Lower lobe of right lung (tissue), 2 donors: ENCODE measurements around the gene ATP5ME. TPM values are rescaled to one million over a fixed set of nuclear protein-coding genes. Genes with fewer than 3 reads are reported as not detected.

ENCODE experiments used
- ATAC-seq, 2 donors: fragments of 200-7000 bp; cut with Tn5 transposase; one replicate each; pipeline ENCODE4 v1.9.1; 2020 to 2022; ENCODE audit warnings: mild to moderate bottlenecking in 2 of 2, moderate library complexity in 2 of 2
- DNase-seq: peaks from one replicate; pipeline ENCODE4 v3.0.0-alpha.2; 2020
- H3K27ac ChIP-seq: fragments of 200-600 bp; one replicate; pipeline ENCODE4 v1.8.0; 2022
- H3K27me3 ChIP-seq: fragments of 200-600 bp; one replicate; pipeline ENCODE4 v1.8.0; 2022; ENCODE audit warnings: low read depth
- H3K36me3 ChIP-seq: fragments of 200-600 bp; one replicate; pipeline ENCODE4 v1.8.0; 2022; ENCODE audit warnings: mild to moderate bottlenecking
- H3K4me1 ChIP-seq: fragments of 200-600 bp; one replicate; pipeline ENCODE4 v1.8.0; 2022
- H3K4me3 ChIP-seq: fragments of 200-600 bp; one replicate; pipeline ENCODE4 v1.8.0; 2022; ENCODE audit warnings: mild to moderate bottlenecking
- H3K9me3 ChIP-seq: fragments of 200-600 bp; one replicate; pipeline ENCODE4 v1.8.0; 2022
- intact Hi-C: fragments of 100-400 bp; cut with DNase I; formaldehyde crosslinking; loops from one replicate; pipeline ENCODE4 v1.11.0; 2022
- total RNA-seq: library from RNA; stranded (reverse); fragmentation: NEBNext Ultra II Directional; extraction: Animal tissue kit (Norgen Biotek cat#: 25700); gene quantifications from one replicate; pipeline ENCODE4 v1.2.1, GENCODE V29; 2021
- TF ChIP-seq, protein P1 (sequence below): fragments of 200-600 bp; IDR thresholded peaks from one replicate; pipeline ENCODE4 v1.8.0; 2022; ENCODE audit warnings: antibody characterized with exemption, mild to moderate bottlenecking
- donor health status: DM: no; HTN: yes; CAD: no; lungs with severe emphysema.

Gene ATP5ME
- total RNA-seq, 1 donor from 2014 or later = 173 TPM

DNA sequence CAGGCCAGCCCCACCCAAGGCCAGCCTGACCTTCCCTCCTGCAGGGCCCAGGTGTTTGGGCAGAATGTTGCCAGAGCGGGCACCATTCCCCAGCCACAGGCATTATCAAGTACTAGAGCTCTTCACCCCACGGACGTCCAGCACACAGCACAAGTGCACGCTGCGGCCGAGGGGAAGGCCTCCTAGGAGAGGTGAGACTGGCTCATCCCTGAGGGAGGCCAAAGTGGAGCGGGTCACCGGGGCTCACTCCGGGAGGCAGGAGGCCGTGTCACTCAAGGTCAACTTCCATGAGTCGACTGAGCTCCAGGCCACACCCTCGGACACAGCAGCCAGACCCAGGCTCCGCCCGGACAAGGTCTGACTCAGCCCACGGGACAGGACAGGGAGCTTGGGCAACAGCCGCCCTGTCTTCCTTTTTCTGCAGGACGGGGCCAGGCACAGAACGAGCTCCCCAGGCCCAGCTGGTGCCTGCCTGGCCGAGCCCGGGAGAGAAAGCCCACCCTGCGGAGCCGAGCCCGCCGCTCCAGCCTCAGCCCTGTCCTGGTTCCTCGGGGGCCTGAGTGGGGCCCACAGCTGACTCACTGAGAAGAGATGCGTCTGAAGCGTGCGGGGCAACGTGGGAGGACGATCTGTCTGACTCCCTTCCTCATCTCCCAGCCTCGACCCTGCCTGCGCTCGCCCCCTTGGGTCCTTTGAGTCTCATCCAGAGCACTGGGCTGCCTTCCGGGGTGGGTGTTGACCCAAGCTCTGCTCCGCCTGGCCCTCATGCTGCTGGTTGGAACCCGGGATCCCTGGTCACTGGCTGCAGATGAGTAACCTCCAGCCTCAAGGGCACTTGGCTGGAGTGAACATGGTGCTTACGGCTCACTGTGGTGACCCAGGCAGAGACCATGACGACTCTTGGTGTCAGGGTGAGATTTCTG is 13.2 kb upstream of the ATP5ME start:
- TF ChIP-seq, protein P1, sequence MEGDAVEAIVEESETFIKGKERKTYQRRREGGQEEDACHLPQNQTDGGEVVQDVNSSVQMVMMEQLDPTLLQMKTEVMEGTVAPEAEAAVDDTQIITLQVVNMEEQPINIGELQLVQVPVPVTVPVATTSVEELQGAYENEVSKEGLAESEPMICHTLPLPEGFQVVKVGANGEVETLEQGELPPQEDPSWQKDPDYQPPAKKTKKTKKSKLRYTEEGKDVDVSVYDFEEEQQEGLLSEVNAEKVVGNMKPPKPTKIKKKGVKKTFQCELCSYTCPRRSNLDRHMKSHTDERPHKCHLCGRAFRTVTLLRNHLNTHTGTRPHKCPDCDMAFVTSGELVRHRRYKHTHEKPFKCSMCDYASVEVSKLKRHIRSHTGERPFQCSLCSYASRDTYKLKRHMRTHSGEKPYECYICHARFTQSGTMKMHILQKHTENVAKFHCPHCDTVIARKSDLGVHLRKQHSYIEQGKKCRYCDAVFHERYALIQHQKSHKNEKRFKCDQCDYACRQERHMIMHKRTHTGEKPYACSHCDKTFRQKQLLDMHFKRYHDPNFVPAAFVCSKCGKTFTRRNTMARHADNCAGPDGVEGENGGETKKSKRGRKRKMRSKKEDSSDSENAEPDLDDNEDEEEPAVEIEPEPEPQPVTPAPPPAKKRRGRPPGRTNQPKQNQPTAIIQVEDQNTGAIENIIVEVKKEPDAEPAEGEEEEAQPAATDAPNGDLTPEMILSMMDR = no peak
- Histone ChIP-seq H3K4me1 (peaks cover 42% of the 10 kb centered on the region), H3K27me3 (no peaks in the 10 kb centered on the region), H3K4me3 (peak overlapping the region; percentile 68), H3K27ac (peak overlapping the region; percentile 87), H3K36me3 (no peaks in the 10 kb centered on the region), H3K9me3 (no peaks in the 10 kb centered on the region)
- ATAC-seq (peak; percentile 80 to 87), DNase-seq (peak; percentile 94)
- intact Hi-C loops = no loop called here

- Histone ChIP-seq H3K36me3 (no peaks in the 10 kb centered on the region), H3K9me3 (no peaks in the 10 kb centered on the region), H3K4me3 (no peak overlapping the region), H3K27me3 (no peaks in the 10 kb centered on the region), H3K27ac (peak overlapping the region; percentile 87), H3K4me1 (peaks cover 42% of the 10 kb centered on the region)
- TF ChIP-seq, protein P1 = no peak
- no peak for DNase-seq
- no peak for ATAC-seq
- intact Hi-C loops = no loop called here
Observed at GRCh38 chr4:686413-687040, 12.5 kb upstream of the ATP5ME start.

DNA sequence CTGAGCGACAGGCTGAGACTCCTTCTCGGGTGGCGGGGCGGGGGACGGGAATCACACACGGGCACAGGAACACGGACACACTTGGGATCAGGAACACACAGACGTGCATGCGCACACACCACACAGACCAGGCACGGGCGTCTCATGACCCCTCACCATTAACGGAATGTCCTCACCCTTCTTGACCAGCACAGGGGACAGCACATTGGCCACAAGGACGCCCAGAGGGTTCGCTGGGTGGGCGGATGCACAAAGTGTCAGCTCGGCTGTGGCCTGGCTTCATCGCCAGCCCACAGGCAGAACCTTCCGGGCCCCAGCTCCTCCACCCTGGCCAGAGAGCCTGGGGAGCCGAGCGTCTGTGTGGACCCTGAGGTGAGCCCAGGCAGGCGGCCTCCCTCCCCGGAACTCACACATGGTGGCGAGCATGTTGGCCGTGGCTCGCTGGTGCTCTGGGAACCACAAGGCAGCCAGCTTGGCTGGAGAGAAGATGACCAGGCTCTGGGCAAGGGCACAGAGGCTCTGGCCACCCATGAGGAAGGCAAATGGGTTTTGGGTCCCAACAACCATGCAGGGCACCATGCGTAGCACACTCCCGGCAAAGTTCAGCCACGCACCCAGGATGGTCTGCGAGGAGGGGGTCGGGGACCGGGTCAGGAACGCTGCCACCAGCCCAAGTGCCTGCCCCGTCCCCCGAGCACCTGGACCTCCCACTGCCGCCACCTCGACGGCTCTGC is 11.8 kb upstream of the ATP5ME start:
- TF ChIP-seq, protein P1 = no peak
- Histone ChIP-seq H3K27ac (no peak overlapping the region), H3K36me3 (no peaks in the 10 kb centered on the region), H3K4me3 (no peak overlapping the region), H3K9me3 (no peaks in the 10 kb centered on the region), H3K4me1 (peaks cover 47% of the 10 kb centered on the region), H3K27me3 (no peaks in the 10 kb centered on the region)
- intact Hi-C loops = no loop called here
- DNase-seq (no peak), ATAC-seq (no peak)

DNA sequence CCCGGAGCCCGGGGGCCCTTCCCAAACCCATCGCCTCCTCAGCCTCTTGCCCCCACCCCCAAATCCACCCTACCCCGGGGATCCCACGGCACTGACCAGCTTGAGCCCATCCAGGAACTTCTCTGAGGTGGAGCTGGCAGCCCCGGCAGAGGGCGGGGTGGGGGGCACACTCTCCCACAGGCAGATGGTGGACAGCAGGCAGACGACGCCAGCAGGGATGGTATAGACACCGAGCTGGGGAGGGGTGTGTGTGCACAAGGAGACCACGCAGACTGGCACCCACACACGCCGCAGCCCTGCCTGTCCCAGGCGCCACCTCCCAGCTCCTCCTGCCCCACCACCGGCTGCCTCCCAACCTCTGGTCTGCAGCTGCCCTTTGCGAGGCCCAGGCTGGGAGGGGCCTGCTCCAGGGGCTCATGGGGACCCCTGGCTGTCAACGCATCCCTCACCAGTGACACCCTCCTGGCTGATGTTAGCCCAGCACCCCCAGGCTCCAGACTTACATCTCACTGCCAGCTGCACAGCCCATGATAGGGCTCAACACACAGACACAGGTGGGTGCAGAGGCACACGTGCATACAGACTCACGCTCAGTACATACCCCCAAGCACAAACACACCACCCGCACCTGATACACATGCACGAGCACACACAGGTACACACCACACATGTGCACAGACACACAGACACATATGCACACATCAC is 10.7 kb upstream of the ATP5ME start:
- Histone ChIP-seq H3K27me3 (no peaks in the 10 kb centered on the region), H3K27ac (no peak overlapping the region), H3K36me3 (no peaks in the 10 kb centered on the region), H3K4me3 (no peak overlapping the region), H3K4me1 (peaks cover 51% of the 10 kb centered on the region), H3K9me3 (no peaks in the 10 kb centered on the region)
- TF ChIP-seq, protein P1 = no peak
- ATAC-seq (no peak), DNase-seq (no peak)
- intact Hi-C loops = no loop called here
